SU-DHL-6 (cell line): Measurements from ENCODE around the gene CYP19A1.

Experiments
- EZH2phosphoT487 ChIP-seq: fragments of 200-600 bp; sonication (generic), shearing (Covaris generic); conservative IDR thresholded peaks from 2 replicates; pipeline ENCODE4 v1.6.1; 2018; ENCODE audit warnings: mild to moderate bottlenecking, antibody characterized with exemption, low read length, moderate library complexity, mixed read lengths
- TF ChIP-seq, protein P1 (sequence below): fragments of 200-600 bp; sonication (generic); IDR thresholded peaks from one replicate; pipeline ENCODE4 v1.5.1; 2017; ENCODE audit warnings: antibody characterized with exemption, mild to moderate bottlenecking, low read length, moderate library complexity; ENCODE audit not compliant: insufficient read depth, poor library complexity, severe bottlenecking

DNA sequence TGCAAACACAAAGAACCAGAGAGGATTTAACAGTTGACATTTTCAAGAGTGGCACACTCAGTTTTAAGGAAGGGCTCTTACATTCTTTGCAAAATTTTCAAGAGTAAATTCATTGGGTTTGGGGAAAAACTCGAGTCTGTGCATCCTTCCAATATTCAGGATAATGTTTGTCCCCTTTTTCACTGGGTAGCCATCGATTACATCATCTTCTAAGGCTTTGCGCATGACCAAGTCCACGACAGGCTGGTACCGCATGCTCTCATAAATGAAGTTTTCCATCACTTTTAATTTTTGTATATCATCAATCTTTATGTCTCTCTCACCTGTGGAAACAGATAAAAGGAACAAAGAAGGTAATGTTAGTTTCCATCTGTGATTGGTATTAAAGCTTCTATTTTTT, 126.2 kb downstream of the CYP19A1 start:
- TF ChIP-seq, protein P1, sequence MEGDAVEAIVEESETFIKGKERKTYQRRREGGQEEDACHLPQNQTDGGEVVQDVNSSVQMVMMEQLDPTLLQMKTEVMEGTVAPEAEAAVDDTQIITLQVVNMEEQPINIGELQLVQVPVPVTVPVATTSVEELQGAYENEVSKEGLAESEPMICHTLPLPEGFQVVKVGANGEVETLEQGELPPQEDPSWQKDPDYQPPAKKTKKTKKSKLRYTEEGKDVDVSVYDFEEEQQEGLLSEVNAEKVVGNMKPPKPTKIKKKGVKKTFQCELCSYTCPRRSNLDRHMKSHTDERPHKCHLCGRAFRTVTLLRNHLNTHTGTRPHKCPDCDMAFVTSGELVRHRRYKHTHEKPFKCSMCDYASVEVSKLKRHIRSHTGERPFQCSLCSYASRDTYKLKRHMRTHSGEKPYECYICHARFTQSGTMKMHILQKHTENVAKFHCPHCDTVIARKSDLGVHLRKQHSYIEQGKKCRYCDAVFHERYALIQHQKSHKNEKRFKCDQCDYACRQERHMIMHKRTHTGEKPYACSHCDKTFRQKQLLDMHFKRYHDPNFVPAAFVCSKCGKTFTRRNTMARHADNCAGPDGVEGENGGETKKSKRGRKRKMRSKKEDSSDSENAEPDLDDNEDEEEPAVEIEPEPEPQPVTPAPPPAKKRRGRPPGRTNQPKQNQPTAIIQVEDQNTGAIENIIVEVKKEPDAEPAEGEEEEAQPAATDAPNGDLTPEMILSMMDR: no peak
- TF ChIP-seq EZH2phosphoT487: no peak
